GM12873 (cell line): ENCODE measurements around the gene ZDHHC20.

Experiments used
- TF ChIP-seq, protein P1 (sequence below): IDR thresholded peaks from 2 replicates; pipeline ENCODE4 v1.5.1; 2012; ENCODE audit warnings: low read depth, mild to moderate bottlenecking, moderate library complexity, low read length, control low read depth; ENCODE audit not compliant: insufficient read depth; ENCODE audit errors: missing control alignments

The ZDHHC20 gene, protein sequence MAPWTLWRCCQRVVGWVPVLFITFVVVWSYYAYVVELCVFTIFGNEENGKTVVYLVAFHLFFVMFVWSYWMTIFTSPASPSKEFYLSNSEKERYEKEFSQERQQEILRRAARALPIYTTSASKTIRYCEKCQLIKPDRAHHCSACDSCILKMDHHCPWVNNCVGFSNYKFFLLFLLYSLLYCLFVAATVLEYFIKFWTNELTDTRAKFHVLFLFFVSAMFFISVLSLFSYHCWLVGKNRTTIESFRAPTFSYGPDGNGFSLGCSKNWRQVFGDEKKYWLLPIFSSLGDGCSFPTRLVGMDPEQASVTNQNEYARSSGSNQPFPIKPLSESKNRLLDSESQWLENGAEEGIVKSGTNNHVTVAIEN

DNA sequence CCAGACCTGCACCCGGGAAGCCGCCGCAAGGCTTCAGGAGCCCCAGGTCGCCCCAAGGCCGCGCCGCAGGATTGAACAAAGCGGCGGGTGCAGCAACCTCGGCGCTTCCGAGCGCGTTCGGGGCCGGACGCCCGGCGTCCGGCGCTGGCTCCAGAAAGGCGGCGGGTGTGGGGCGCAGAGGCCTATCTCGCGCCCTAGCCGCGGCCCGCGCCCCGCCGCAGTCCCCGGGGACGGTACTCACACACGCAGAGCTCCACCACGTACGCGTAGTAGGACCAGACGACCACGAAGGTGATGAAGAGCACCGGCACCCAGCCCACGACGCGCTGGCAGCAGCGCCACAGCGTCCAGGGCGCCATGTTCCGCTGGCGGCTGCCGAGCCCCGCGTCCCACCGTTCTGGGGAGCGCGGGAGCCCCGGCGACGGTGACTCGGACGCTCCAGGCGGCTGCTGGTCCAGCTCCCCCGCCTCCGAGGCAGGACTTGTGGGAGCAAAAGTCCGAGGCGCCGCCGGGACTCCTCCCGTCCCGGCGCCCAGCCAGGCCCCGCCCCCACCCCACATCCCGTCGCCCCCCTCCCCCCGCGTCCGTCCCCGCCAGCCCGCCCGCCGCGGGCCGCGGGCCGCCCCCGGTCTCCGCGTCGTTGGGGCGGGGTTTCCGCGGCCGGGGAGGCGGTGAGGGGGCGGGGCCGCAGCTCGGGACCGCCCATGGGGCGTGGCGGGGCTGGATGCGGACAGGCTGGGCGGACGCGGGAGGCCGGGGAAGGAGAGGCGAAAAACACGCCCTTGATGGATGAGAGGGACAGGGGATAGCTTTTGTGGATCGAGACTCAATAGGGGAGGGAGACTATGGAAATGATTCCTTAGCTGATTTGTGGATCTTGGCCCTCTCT, at the start of gene ZDHHC20:
ZDHHC20 (minus strand) TSS at position 491 of the 889 bp plus-strand sequence; CDS start at position 359, 132 bp downstream.
- TF ChIP-seq, protein P1, sequence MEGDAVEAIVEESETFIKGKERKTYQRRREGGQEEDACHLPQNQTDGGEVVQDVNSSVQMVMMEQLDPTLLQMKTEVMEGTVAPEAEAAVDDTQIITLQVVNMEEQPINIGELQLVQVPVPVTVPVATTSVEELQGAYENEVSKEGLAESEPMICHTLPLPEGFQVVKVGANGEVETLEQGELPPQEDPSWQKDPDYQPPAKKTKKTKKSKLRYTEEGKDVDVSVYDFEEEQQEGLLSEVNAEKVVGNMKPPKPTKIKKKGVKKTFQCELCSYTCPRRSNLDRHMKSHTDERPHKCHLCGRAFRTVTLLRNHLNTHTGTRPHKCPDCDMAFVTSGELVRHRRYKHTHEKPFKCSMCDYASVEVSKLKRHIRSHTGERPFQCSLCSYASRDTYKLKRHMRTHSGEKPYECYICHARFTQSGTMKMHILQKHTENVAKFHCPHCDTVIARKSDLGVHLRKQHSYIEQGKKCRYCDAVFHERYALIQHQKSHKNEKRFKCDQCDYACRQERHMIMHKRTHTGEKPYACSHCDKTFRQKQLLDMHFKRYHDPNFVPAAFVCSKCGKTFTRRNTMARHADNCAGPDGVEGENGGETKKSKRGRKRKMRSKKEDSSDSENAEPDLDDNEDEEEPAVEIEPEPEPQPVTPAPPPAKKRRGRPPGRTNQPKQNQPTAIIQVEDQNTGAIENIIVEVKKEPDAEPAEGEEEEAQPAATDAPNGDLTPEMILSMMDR: no peak

GRCh38 chr13:21504379-21504778, 45.3 kb upstream of the ZDHHC20 start:
- TF ChIP-seq, protein P1: no peak

DNA sequence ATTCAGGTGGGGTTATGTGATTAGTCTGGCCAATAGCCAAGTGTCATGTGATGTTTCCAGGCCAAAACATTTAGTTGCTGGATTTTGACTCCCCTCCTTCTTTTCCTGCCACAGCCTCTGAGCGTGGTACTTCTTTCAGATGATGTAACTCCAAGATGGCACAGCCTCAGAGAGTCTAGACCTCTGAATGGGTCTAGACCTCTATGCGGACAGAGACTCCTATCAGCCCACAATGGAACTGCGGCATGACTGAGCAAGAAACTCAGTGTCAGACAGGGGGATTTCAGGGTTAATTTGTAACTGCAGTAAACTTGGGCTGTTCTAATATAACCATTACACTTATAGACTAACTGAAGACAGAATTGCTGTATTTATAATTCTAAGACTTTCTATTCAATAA, 42.6 kb upstream of the ZDHHC20 start:
- TF ChIP-seq, protein P1: no peak

DNA sequence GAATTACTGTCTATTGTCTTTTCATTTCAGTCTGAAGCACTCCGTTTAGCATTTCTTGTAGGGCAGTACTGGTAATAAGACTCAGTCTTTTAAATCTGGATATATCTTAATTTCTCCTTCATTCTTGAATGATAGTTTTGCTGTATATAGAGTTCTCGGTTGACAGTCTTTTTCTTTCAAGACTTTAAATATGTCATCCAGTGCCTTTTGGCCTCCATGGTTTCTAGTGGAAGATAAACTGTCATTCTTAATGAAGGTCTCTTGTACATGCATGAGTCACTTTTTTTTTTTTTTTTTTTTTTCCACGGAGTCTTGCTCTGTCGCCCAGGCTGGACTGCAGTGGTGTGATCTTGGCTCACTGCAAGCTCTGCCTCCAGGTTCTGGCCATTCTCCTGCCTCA, 27.2 kb upstream of the ZDHHC20 start:
- TF ChIP-seq, protein P1: no peak

DNA sequence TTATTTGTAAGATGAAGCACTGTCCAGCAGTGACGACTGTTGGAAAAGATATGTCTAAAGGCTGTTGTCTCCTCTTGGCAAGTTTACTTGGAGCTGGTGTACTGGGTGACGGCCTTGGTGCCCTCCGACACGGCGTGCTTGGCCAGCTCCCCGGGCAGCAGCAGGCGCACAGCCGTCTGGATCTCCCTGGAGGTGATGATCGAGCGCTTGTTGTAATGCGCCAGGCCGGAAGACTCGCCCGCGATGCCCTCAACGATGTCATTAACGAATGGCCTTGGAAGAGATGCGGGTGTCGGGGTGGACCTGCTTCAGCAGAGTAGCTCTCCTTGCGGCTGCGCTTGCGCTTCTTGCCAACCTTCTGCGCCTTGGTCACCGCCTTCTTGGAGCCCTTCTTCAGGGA, 24.6 kb upstream of the ZDHHC20 start:
- TF ChIP-seq, protein P1: no peak

- TF ChIP-seq, protein P1: no peak
Observed at GRCh38 chr13:21481359-21481758, 22.3 kb upstream of the ZDHHC20 start.
